OCI-LY1 (cell line): ENCODE data around the gene SNX1.

Experiments
- EZH2 ChIP-seq: fragments of 200-600 bp; sonication (generic), shearing (Covaris generic); IDR thresholded peaks from 2 replicates; pipeline ENCODE4 v1.8.0; 2017; ENCODE audit warnings: borderline replicate concordance, mixed run types, mild to moderate bottlenecking, antibody characterized with exemption, low read length, moderate library complexity, mixed read lengths
- TF ChIP-seq, protein P1 (sequence below): fragments of 200-600 bp; sonication (generic), shearing (Covaris generic); IDR thresholded peaks from 2 replicates; pipeline ENCODE4 v1.5.1; 2017; ENCODE audit warnings: mild to moderate bottlenecking, antibody characterized with exemption, low read length, moderate library complexity, mixed read lengths

DNA sequence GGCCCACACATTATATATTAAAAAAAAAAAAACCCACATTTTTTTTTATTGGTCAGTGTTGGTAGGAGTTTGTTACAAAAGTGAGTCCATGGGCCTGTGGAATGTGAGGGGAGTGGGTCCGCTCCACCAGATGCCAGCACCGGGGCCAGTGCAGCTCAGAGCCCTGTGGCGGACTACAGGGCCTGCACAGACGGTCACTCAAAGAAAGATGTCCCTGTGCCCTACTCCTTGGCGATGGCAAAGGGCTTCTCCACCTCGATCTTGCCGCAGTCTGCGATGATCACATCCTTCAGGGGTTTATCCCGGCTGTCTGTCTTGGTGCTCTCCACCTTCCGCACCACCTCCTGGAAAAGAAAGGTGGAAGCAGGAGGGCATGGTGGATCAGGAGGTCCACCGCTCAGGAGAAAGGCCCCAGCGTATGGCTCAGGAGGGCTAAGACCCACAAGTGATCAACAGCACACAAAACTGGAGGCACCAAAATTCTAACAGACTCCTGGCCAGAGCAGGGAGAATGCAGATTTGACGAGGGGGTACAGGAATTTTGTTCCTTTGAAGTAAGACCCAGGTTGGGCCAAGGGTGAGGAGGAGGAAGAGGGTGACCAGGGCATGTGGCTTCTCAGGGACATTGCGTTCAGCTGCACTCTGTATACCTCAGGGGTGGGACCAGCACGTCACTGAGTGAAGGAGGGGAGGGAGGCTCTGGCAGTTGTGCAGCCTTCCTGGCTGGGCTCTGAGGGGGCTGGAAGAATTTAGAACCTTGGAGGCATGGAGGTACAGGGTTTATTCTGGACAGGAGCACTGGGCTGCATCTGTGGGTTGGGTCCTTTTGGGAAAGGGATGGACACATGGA is 60.2 kb downstream of the SNX1 start:
- TF ChIP-seq EZH2 = no peak
- TF ChIP-seq, protein P1, sequence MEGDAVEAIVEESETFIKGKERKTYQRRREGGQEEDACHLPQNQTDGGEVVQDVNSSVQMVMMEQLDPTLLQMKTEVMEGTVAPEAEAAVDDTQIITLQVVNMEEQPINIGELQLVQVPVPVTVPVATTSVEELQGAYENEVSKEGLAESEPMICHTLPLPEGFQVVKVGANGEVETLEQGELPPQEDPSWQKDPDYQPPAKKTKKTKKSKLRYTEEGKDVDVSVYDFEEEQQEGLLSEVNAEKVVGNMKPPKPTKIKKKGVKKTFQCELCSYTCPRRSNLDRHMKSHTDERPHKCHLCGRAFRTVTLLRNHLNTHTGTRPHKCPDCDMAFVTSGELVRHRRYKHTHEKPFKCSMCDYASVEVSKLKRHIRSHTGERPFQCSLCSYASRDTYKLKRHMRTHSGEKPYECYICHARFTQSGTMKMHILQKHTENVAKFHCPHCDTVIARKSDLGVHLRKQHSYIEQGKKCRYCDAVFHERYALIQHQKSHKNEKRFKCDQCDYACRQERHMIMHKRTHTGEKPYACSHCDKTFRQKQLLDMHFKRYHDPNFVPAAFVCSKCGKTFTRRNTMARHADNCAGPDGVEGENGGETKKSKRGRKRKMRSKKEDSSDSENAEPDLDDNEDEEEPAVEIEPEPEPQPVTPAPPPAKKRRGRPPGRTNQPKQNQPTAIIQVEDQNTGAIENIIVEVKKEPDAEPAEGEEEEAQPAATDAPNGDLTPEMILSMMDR = no peak
